Osteocyte (in vitro differentiated cells): ENCODE results near the gene STXBP4. TPM values are rescaled to one million over a fixed set of nuclear protein-coding genes. Genes with fewer than 3 reads are reported as not detected.

Experiments used
- DNase-seq: peaks from one replicate; pipeline ENCODE4 v3.0.0; 2021; ENCODE audit warnings: mixed read lengths; ENCODE audit not compliant: unreplicated experiment; ENCODE audit errors: extremely low spot score
- H3K27ac Mint-ChIP-seq: one replicate; pipeline ENCODE4 v1.8.0; 2021; ENCODE audit warnings: mild to moderate bottlenecking, mixed read lengths; ENCODE audit not compliant: unreplicated experiment
- H3K27me3 Mint-ChIP-seq: one replicate; pipeline ENCODE4 v1.8.0; 2021; ENCODE audit warnings: mixed read lengths; ENCODE audit not compliant: unreplicated experiment
- H3K36me3 Mint-ChIP-seq: one replicate; pipeline ENCODE4 v1.8.0; 2021; ENCODE audit warnings: mixed read lengths; ENCODE audit not compliant: unreplicated experiment
- H3K4me1 Mint-ChIP-seq: one replicate; pipeline ENCODE4 v1.8.0; 2021; ENCODE audit warnings: mixed read lengths; ENCODE audit not compliant: unreplicated experiment
- H3K4me3 Mint-ChIP-seq: one replicate; pipeline ENCODE4 v1.8.0; 2021; ENCODE audit warnings: mild to moderate bottlenecking, moderate library complexity, mixed read lengths; ENCODE audit not compliant: unreplicated experiment
- H3K9me3 Mint-ChIP-seq: one replicate; pipeline ENCODE4 v1.8.0; 2021; ENCODE audit warnings: mixed read lengths; ENCODE audit not compliant: unreplicated experiment
- CTCF ChIP-seq: fragments of 200-600 bp; sonication (generic); IDR thresholded peaks from 2 replicates; pipeline ENCODE4 v1.5.0; 2021; ENCODE audit warnings: antibody characterized with exemption, mild to moderate bottlenecking, moderate library complexity
- long read RNA-seq: library from polyadenylated mRNA; unstranded; transcript quantifications from one replicate; pipeline ENCODE4 v2.0.0, GENCODE V29; 2021
- total RNA-seq: library from RNA; stranded (reverse); gene quantifications from 2 replicates; pipeline ENCODE4 v1.2.1, GENCODE V29; 2021

Gene STXBP4
- total RNA-seq, result 19.9 and 20.8 TPM in 2 replicates
- long read RNA-seq, full-length matches to known transcripts, result 11 of 50 reads
- long read RNA-seq, partial matches to known transcripts, result 26 of 50 reads
- long read RNA-seq, other reads (novel, unspliced or antisense), result 13 of 50 reads

GRCh38 chr17:54968262-54968987 is at the start of gene STXBP4, which contains the start of gene COX11:
TSS of gene STXBP4 (plus strand) at chr17:54968765. CDS start at chr17:54986220, 17,455 bp downstream.
TSS of gene COX11 (minus strand) at chr17:54968654. CDS start at chr17:54968646, 8 bp downstream.
- peak; percentile 98 for DNase-seq
- TF ChIP-seq CTCF, result peak; percentile 55
- Mint-ChIP-seq H3K4me3 (no peak within 1 kb of the TSS), H3K27me3 (no peaks in the 10 kb centered on the region), H3K4me1 (peaks cover 21% of the 10 kb centered on the region), H3K36me3 (peaks cover 10% of the 10 kb centered on the region), H3K27ac (no peak within 1 kb of the TSS), H3K9me3 (no peaks in the 10 kb centered on the region)

GRCh38 chr17:54919425-54919824 is 49.1 kb upstream of the STXBP4 start:
- Mint-ChIP-seq H3K36me3 (peaks cover 61% of the 10 kb centered on the region), H3K4me3 (no peak overlapping the region), H3K9me3 (peaks cover 16% of the 10 kb centered on the region), H3K4me1 (no peaks in the 10 kb centered on the region), H3K27me3 (no peaks in the 10 kb centered on the region), H3K27ac (no peak overlapping the region)
- no peak for DNase-seq
- TF ChIP-seq CTCF, result no peak

GRCh38 chr17:54920819-54921218 is 47.7 kb upstream of the STXBP4 start:
- no peak for TF ChIP-seq CTCF
- Mint-ChIP-seq H3K36me3 (peaks cover 57% of the 10 kb centered on the region), H3K4me1 (no peaks in the 10 kb centered on the region), H3K27ac (no peak overlapping the region), H3K9me3 (peaks cover 15% of the 10 kb centered on the region), H3K4me3 (no peak overlapping the region), H3K27me3 (no peaks in the 10 kb centered on the region)
- DNase-seq, result no peak

GRCh38 chr17:54924405-54924804 is 44.2 kb upstream of the STXBP4 start:
- Mint-ChIP-seq H3K27me3 (no peaks in the 10 kb centered on the region), H3K9me3 (no peaks in the 10 kb centered on the region), H3K4me1 (peaks cover 12% of the 10 kb centered on the region), H3K36me3 (peaks cover 39% of the 10 kb centered on the region), H3K4me3 (no peak overlapping the region), H3K27ac (no peak overlapping the region)
- TF ChIP-seq CTCF, result no peak
- no peak for DNase-seq

GRCh38 chr17:54927525-54927924 is 41.0 kb upstream of the STXBP4 start:
- no peak overlapping the region for H3K4me3 Mint-ChIP-seq
- no peak overlapping the region for H3K27ac Mint-ChIP-seq
- no peak for TF ChIP-seq CTCF
- no peaks in the 10 kb centered on the region for H3K9me3 Mint-ChIP-seq
- no peak for DNase-seq
- no peaks in the 10 kb centered on the region for H3K27me3 Mint-ChIP-seq
- H3K36me3 Mint-ChIP-seq, result peaks cover 36% of the 10 kb centered on the region
- peaks cover 20% of the 10 kb centered on the region for H3K4me1 Mint-ChIP-seq
